HepG2 (cell line): Measurements from ENCODE around the gene CALML5. TPM values are rescaled to one million over a fixed set of nuclear protein-coding genes. Genes with fewer than 3 reads are reported as not detected.
A peak's percentile ranks its signal among the peaks of the same experiment; 100 is the strongest.

Experiments
- HMG20A ChIP-seq: IDR thresholded peaks from 2 replicates; pipeline ENCODE4 v1.6.1; 2016; ENCODE audit warnings: borderline replicate concordance
- IKZF4 ChIP-seq: sonication (generic); formaldehyde crosslinking; IDR thresholded peaks from 2 replicates; pipeline ENCODE4 v1.5.1; 2020; ENCODE audit warnings: borderline replicate concordance, mild to moderate bottlenecking, low read depth, missing genetic modification reagents; ENCODE audit errors: not compliant biosample characterization
- KMT2B ChIP-seq: IDR thresholded peaks from 2 replicates; pipeline ENCODE4 v1.6.1; 2016; ENCODE audit warnings: missing genetic modification reagents, missing compliant biosample characterization
- MAFK ChIP-seq, 2 experiments: IDR thresholded peaks in 1 of 2; conservative IDR thresholded peaks in 1 of 2; 2 replicates each; pipeline ENCODE4 v1.6.1; 2011; ENCODE audit warnings: improper control_type of control experiment in 2 of 2, low read length in 2 of 2
- SSRP1 ChIP-seq: IDR thresholded peaks from 2 replicates; pipeline ENCODE4 v1.6.1; 2016; ENCODE audit warnings: control low read depth
- TARDBP ChIP-seq: sonication (generic); formaldehyde crosslinking; IDR thresholded peaks from 2 replicates; pipeline ENCODE4 v1.8.0; 2022; ENCODE audit warnings: mild to moderate bottlenecking, missing genetic modification reagents
- TBX2 ChIP-seq: sonication (generic); formaldehyde crosslinking; IDR thresholded peaks from 2 replicates; pipeline ENCODE4 v1.5.0; 2020; ENCODE audit warnings: missing genetic modification reagents, mild to moderate bottlenecking, borderline replicate concordance
- ZFP36L2 ChIP-seq: sonication (generic); formaldehyde crosslinking; IDR thresholded peaks from 2 replicates; pipeline ENCODE4 v1.4.0; 2020; ENCODE audit warnings: missing genetic modification reagents
- ZNF180 ChIP-seq: sonication (generic); formaldehyde crosslinking; IDR thresholded peaks from 2 replicates; pipeline ENCODE4 v1.4.0; 2020; ENCODE audit warnings: low read depth, missing genetic modification reagents, borderline replicate concordance
- ZNF263 ChIP-seq: sonication (generic); formaldehyde crosslinking; IDR thresholded peaks from 2 replicates; pipeline ENCODE4 v1.4.0; 2020; ENCODE audit warnings: missing genetic modification reagents
- ZNF292 ChIP-seq: sonication (generic); formaldehyde crosslinking; IDR thresholded peaks from 2 replicates; pipeline ENCODE4 v1.8.1; 2022; ENCODE audit warnings: mild to moderate bottlenecking, low read depth, missing genetic modification reagents, borderline replicate concordance
- ZNF746 ChIP-seq: sonication (generic); formaldehyde crosslinking; IDR thresholded peaks from 2 replicates; pipeline ENCODE4 v1.8.0; 2022; ENCODE audit warnings: mild to moderate bottlenecking, missing genetic modification reagents
- ZSCAN22 ChIP-seq: sonication (generic); formaldehyde crosslinking; IDR thresholded peaks from 2 replicates; pipeline ENCODE4 v1.4.0; 2020; ENCODE audit warnings: mild to moderate bottlenecking, missing genetic modification reagents
- ZSCAN25 ChIP-seq: sonication (generic); formaldehyde crosslinking; IDR thresholded peaks from 2 replicates; pipeline ENCODE4 v1.8.0; 2022; ENCODE audit warnings: mild to moderate bottlenecking, missing genetic modification reagents
- polyA plus RNA-seq, 8 experiments: library from polyadenylated mRNA; depleted of rRNA in 3 of 8; stranded (reverse) in 7 of 8; unstranded in 1 of 8; fragments of >200 nt; fragmentation: Illumina TruSeq in 4 of 8; extraction: Trizol in 4 of 8; gene quantifications; 2 replicates each; pipeline versions ENCODE4 v1.2.1 to v1.2.3, GENCODE V29; 2011 to 2016; ENCODE audit warnings: low read depth in 4 of 8, missing spikeins in 1 of 8, mixed read lengths in 1 of 8; ENCODE audit not compliant: insufficient read depth in 1 of 8
- total RNA-seq, 5 experiments: library from RNA; depleted of rRNA; stranded (reverse); fragments of >200 nt; fragmentation: Illumina TruSeq; extraction: Trizol; gene quantifications; 2 replicates each; pipeline ENCODE4 v1.2.3, GENCODE V29; 2016; ENCODE audit warnings: low read depth in 1 of 5
- TF ChIP-seq, protein P1 (sequence below): sonication (generic); formaldehyde crosslinking; IDR thresholded peaks from 2 replicates; pipeline ENCODE4 v1.9.0; 2021; ENCODE audit warnings: missing genetic modification reagents, borderline replicate concordance
- TF ChIP-seq, protein P2 (sequence below): sonication (generic); formaldehyde crosslinking; IDR thresholded peaks from 2 replicates; pipeline ENCODE4 v1.9.0; 2022; ENCODE audit warnings: missing genetic modification reagents, mild to moderate bottlenecking, borderline replicate concordance
- TF ChIP-seq, protein P3 (sequence below): sonication (generic); formaldehyde crosslinking; IDR thresholded peaks from 2 replicates; pipeline ENCODE4 v1.4.0; 2020; ENCODE audit warnings: missing genetic modification reagents
- TF ChIP-seq, protein P4 (sequence below), 2 experiments: sonication (generic) in 1 of 2; formaldehyde crosslinking in 1 of 2; IDR thresholded peaks; 2 replicates each; pipeline versions ENCODE4 v1.4.0 to v1.6.1; 2016 to 2020; ENCODE audit warnings: borderline replicate concordance in 1 of 2, low read depth in 1 of 2, mild to moderate bottlenecking in 1 of 2, missing genetic modification reagents in 1 of 2

Gene CALML5
- total and polyA plus RNA-seq, 2 of the 13 experiments (the other 11 are each of a cell fraction or from before 2014, with no cell fraction given), result not detected

DNA sequence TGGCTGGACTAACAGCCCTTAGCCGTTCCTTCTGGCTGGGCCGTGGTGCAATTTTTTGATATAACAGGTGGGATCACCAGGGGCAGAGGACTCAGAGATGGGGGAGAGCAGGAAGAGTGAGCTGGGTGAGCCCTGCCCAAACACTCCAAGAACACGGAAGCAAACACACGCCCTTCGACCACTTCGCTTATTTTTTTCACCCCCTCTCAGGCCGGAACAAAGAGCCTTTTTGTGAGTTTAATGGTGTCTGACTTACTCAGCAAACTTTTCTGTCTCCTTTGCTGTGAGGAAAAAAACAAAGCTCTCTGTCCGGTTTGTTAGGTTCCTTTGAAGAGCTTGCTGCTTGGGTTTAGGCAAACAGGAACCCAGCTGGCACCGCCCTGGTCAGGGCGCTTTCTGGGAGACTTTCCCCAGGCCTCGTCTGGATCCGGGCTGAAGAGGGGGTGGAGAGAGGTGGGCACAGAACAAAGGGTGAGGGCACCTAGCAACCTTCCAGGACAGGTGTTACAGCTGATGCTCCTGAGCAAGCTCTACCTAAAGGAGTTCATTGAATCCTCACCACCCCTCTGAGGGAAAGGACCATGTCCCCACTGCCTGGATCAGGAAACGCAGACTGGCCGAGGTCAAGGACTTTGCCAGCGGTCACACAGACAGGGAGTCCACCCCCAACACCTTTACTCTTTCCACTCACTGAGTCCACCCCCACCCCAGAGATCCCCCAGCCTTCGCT lies 48.7 kb upstream of the CALML5 start (continued):
- TF ChIP-seq, protein P1, sequence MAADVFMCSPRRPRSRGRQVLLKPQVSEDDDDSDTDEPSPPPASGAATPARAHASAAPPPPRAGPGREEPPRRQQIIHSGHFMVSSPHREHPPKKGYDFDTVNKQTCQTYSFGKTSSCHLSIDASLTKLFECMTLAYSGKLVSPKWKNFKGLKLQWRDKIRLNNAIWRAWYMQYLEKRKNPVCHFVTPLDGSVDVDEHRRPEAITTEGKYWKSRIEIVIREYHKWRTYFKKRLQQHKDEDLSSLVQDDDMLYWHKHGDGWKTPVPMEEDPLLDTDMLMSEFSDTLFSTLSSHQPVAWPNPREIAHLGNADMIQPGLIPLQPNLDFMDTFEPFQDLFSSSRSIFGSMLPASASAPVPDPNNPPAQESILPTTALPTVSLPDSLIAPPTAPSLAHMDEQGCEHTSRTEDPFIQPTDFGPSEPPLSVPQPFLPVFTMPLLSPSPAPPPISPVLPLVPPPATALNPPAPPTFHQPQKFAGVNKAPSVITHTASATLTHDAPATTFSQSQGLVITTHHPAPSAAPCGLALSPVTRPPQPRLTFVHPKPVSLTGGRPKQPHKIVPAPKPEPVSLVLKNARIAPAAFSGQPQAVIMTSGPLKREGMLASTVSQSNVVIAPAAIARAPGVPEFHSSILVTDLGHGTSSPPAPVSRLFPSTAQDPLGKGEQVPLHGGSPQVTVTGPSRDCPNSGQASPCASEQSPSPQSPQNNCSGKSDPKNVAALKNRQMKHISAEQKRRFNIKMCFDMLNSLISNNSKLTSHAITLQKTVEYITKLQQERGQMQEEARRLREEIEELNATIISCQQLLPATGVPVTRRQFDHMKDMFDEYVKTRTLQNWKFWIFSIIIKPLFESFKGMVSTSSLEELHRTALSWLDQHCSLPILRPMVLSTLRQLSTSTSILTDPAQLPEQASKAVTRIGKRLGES (CRISPR knock-in tag), result no peak
- TF ChIP-seq ZNF263 (CRISPR knock-in tag), result peak; percentile 91
- TF ChIP-seq ZNF746 (CRISPR knock-in tag), result peak; percentile 75; the same call in 1 of the 2 replicates
- TF ChIP-seq SSRP1 (CRISPR knock-in tag), result peak; percentile 26; the same call in 1 of the 2 replicates
- TF ChIP-seq TARDBP (CRISPR knock-in tag), result peak; percentile 1; the same call in 1 of the 2 replicates
- no peak for TF ChIP-seq ZSCAN22 (CRISPR knock-in tag)
- TF ChIP-seq, protein P2, sequence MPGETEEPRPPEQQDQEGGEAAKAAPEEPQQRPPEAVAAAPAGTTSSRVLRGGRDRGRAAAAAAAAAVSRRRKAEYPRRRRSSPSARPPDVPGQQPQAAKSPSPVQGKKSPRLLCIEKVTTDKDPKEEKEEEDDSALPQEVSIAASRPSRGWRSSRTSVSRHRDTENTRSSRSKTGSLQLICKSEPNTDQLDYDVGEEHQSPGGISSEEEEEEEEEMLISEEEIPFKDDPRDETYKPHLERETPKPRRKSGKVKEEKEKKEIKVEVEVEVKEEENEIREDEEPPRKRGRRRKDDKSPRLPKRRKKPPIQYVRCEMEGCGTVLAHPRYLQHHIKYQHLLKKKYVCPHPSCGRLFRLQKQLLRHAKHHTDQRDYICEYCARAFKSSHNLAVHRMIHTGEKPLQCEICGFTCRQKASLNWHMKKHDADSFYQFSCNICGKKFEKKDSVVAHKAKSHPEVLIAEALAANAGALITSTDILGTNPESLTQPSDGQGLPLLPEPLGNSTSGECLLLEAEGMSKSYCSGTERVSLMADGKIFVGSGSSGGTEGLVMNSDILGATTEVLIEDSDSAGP (CRISPR knock-in tag), result peak; percentile 10; the same call in 1 of the 2 replicates
- peak; percentile 26; the same call in 1 of the 2 replicates for TF ChIP-seq HMG20A (CRISPR knock-in tag)
- TF ChIP-seq, protein P3, sequence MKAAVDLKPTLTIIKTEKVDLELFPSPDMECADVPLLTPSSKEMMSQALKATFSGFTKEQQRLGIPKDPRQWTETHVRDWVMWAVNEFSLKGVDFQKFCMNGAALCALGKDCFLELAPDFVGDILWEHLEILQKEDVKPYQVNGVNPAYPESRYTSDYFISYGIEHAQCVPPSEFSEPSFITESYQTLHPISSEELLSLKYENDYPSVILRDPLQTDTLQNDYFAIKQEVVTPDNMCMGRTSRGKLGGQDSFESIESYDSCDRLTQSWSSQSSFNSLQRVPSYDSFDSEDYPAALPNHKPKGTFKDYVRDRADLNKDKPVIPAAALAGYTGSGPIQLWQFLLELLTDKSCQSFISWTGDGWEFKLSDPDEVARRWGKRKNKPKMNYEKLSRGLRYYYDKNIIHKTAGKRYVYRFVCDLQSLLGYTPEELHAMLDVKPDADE (CRISPR knock-in tag), result no peak
- peak; percentile 6 for TF ChIP-seq IKZF4
- TF ChIP-seq ZNF292 (CRISPR knock-in tag), result no peak; the same call in 1 of the 2 replicates
- TF ChIP-seq ZNF180, result no peak
- no peak for TF ChIP-seq ZFP36L2 (CRISPR knock-in tag)
- no peak for TF ChIP-seq KMT2B (CRISPR knock-in tag)
- no peak for TF ChIP-seq ZSCAN25
- TF ChIP-seq, protein P4, sequence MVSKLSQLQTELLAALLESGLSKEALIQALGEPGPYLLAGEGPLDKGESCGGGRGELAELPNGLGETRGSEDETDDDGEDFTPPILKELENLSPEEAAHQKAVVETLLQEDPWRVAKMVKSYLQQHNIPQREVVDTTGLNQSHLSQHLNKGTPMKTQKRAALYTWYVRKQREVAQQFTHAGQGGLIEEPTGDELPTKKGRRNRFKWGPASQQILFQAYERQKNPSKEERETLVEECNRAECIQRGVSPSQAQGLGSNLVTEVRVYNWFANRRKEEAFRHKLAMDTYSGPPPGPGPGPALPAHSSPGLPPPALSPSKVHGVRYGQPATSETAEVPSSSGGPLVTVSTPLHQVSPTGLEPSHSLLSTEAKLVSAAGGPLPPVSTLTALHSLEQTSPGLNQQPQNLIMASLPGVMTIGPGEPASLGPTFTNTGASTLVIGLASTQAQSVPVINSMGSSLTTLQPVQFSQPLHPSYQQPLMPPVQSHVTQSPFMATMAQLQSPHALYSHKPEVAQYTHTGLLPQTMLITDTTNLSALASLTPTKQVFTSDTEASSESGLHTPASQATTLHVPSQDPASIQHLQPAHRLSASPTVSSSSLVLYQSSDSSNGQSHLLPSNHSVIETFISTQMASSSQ (IDR thresholded peaks at IDR 0.05; ENCODE audit: low read depth), result peak; percentile 18; the same call in 1 of the 2 replicates
- TF ChIP-seq, protein P4 (CRISPR knock-in tag; IDR thresholded peaks at IDR 0.05; ENCODE audit: borderline replicate concordance), result no peak; the same call in 1 of the 2 replicates
- TF ChIP-seq MAFK (conservative IDR thresholded peaks at IDR 0.05 in 1 of 2, IDR thresholded peaks at IDR 0.05 in 1 of 2; ENCODE audit: low read length in 2 of 2), result peak; percentile 14 to 47; a peak in 2 of 4 replicates
- peak; percentile 73 for TF ChIP-seq TBX2 (CRISPR knock-in tag)
